PC-3 (cell line): ENCODE results near the gene HES2.
"Not testable (repeated sequence)": the region's sequence is repeated elsewhere in the genome, so short reads cannot be mapped to it uniquely, and the experiment has no call there.

Experiments
- EZH2 ChIP-seq: fragments of 300-600 bp; sonication (generic); IDR thresholded peaks from one replicate; pipeline ENCODE4 v1.6.1; 2017; ENCODE audit warnings: antibody characterized with exemption, mild to moderate bottlenecking, low read length; ENCODE audit not compliant: unreplicated experiment
- EZH2phosphoT487 ChIP-seq: fragments of 300-600 bp; sonication (generic); IDR thresholded peaks from 2 replicates; pipeline ENCODE4 v1.6.1; 2018; ENCODE audit warnings: mild to moderate bottlenecking, antibody characterized with exemption, low read length, borderline replicate concordance
- TF ChIP-seq, protein P1 (sequence below): fragments of 300-600 bp; sonication (generic); conservative IDR thresholded peaks from 2 replicates; pipeline ENCODE4 v1.5.1; 2017; ENCODE audit warnings: antibody characterized with exemption, low read depth, mild to moderate bottlenecking, low read length

DNA sequence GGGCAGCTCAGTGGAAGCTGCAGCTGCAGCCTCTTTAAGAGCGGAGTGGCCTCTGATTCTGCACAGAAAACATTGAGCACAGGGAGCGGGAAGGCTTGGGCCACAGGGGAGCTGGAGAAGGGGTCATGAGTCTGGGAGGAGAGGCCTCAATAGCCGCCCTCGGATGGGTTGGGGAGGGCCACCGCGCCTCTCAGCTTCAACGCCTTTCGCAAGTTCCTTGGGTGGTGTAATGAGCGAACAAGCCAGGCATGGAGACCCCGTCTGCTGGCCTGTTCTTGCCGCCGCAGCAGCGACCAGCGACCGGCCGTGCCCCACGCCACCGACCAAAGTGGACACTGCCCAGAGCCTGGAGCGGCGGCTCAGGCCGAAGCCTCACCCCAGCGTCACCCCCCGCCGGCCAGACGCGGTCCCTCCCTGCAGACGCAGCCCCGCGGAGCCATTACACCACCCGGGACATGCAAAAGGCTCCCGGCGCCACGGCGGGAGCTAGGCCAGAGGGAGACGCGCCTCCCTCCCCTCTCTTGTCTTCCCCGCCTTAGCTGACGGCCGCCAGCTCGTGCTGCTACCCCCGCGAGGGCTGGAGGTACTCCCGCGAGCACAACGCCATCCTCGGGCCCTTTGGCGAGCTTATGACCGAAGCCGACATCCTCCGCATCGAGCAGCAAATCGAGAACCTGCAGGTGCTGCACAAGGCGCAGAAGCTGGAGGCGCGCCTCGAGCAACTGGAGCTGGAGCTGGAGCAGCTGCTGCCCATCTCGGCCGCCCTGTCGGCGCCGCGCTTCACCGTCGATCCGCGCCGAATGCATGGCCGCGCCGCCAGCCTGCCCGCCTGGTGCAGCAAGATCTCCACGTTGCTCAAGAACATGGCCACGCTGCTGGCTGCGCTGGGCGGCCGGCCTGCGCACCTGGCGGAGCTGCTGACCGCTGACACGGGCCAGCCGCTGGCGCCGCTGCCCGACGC, 34.5 kb upstream of the HES2 start:
- TF ChIP-seq, protein P1, sequence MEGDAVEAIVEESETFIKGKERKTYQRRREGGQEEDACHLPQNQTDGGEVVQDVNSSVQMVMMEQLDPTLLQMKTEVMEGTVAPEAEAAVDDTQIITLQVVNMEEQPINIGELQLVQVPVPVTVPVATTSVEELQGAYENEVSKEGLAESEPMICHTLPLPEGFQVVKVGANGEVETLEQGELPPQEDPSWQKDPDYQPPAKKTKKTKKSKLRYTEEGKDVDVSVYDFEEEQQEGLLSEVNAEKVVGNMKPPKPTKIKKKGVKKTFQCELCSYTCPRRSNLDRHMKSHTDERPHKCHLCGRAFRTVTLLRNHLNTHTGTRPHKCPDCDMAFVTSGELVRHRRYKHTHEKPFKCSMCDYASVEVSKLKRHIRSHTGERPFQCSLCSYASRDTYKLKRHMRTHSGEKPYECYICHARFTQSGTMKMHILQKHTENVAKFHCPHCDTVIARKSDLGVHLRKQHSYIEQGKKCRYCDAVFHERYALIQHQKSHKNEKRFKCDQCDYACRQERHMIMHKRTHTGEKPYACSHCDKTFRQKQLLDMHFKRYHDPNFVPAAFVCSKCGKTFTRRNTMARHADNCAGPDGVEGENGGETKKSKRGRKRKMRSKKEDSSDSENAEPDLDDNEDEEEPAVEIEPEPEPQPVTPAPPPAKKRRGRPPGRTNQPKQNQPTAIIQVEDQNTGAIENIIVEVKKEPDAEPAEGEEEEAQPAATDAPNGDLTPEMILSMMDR = not testable (repeated sequence)
- TF ChIP-seq EZH2 = peak; percentile 34
- not testable (repeated sequence) for TF ChIP-seq EZH2phosphoT487
